CD4-positive, alpha-beta memory T cell (primary cell): ENCODE results near the gene CNNM1. TPM values are rescaled to one million over a fixed set of nuclear protein-coding genes. Genes with fewer than 3 reads are reported as not detected.

Experiments
- CTCF ChIA-PET: fragments of 350-600 bp; sonication (Branson Sonifier 250); formaldehyde crosslinking; loops from one replicate; lab custom pipeline; 2021; ENCODE audit warnings: inconsistent platforms; ENCODE audit not compliant: partially characterized antibody; lab: Charles Lee
- POLR2A ChIA-PET: fragments of 350-600 bp; sonication (Branson Sonifier 250); formaldehyde crosslinking; loops from one replicate; lab custom pipeline; 2021; ENCODE audit not compliant: partially characterized antibody; lab: Charles Lee
- DNase-seq, 5 donors: peaks; one replicate each; pipeline versions ENCODE4 v3.0.0 to v3.0.0-alpha.2; 2020 to 2022; ENCODE audit warnings: mixed read lengths in 1 of 5
- H3K27ac ChIP-seq: one replicate; pipeline ENCODE4 v1.7.0; 2013; ENCODE audit warnings: low read depth, low read length
- H3K27me3 ChIP-seq: 2 replicates; pipeline ENCODE4 v1.7.0; 2013; ENCODE audit warnings: mild to moderate bottlenecking, low read length, moderate library complexity; ENCODE audit not compliant: insufficient read depth
- H3K36me3 ChIP-seq: 2 replicates; pipeline ENCODE4 v1.7.0; 2013; ENCODE audit warnings: mild to moderate bottlenecking, low read length, moderate library complexity; ENCODE audit not compliant: insufficient read depth
- H3K4me1 ChIP-seq: 2 replicates; pipeline ENCODE4 v1.7.0; 2013; ENCODE audit warnings: mild to moderate bottlenecking, low read length, moderate library complexity; ENCODE audit not compliant: insufficient read depth
- H3K4me3 ChIP-seq, 2 donors: one replicate each; pipeline ENCODE4 v1.7.0; 2013; ENCODE audit warnings: low read length in 2 of 2, mild to moderate bottlenecking in 1 of 2
- H3K9me3 ChIP-seq, 2 donors: one replicate each; pipeline ENCODE4 v1.7.0; 2013; ENCODE audit warnings: low read length in 2 of 2, control low read depth in 1 of 2; ENCODE audit not compliant: control insufficient read depth in 1 of 2
- H3K27ac Mint-ChIP-seq, 7 donors: one replicate each; pipeline ENCODE4 v1.8.0; 2020 to 2021; ENCODE audit warnings: mixed read lengths in 7 of 7, mild to moderate bottlenecking in 6 of 7, inconsistent platforms in 3 of 7, moderate library complexity in 3 of 7
- H3K27me3 Mint-ChIP-seq, 2 donors: one replicate each; pipeline ENCODE4 v1.8.0; 2020 to 2021; ENCODE audit warnings: mixed read lengths in 2 of 2
- H3K36me3 Mint-ChIP-seq, 2 donors: one replicate each; pipeline ENCODE4 v1.8.0; 2020 to 2021; ENCODE audit warnings: mixed read lengths in 2 of 2, inconsistent platforms in 1 of 2, mild to moderate bottlenecking in 1 of 2
- H3K4me1 Mint-ChIP-seq, 4 donors: one replicate each; pipeline ENCODE4 v1.8.0; 2020 to 2021; ENCODE audit warnings: mixed read lengths in 4 of 4, mild to moderate bottlenecking in 1 of 4
- H3K4me3 Mint-ChIP-seq, 8 donors: one replicate each; pipeline ENCODE4 v1.8.0; 2020 to 2021; ENCODE audit warnings: mixed read lengths in 8 of 8, mild to moderate bottlenecking in 7 of 8, moderate library complexity in 6 of 8, inconsistent platforms in 3 of 8
- H3K9me3 Mint-ChIP-seq, 8 donors: one replicate each; pipeline ENCODE4 v1.8.0; 2020 to 2021; ENCODE audit warnings: mixed read lengths in 8 of 8, mild to moderate bottlenecking in 5 of 8, inconsistent platforms in 3 of 8, moderate library complexity in 1 of 8
- intact Hi-C: fragments of 100-400 bp; cut with micrococcal nuclease; formaldehyde crosslinking; loops from one replicate; pipeline ENCODE4 v1.15.1; 2023
- polyA plus RNA-seq, 2 donors: library from polyadenylated mRNA; unstranded; fragments of 300-500 nt; fragmentation: Illumina TruSeq; gene quantifications; one replicate each; pipeline ENCODE4 v1.2.3, GENCODE V29; 2021
- total RNA-seq, 2 experiments: library from RNA; stranded (reverse); gene quantifications; one replicate each; pipeline ENCODE4 v1.2.3, GENCODE V29; 2021

Gene CNNM1
- total and polyA plus RNA-seq, 4 experiments from 2014 or later, result 0.03 to 0.75 (median 0.47) TPM; not detected in 1

- H3K4me3 Mint-ChIP-seq, result no peak overlapping the region
- H3K27me3 Mint-ChIP-seq, result peaks cover 9 to 30% of the 10 kb centered on the region in 2 donors
- H3K36me3 Mint-ChIP-seq, result no peaks in the 10 kb centered on the region
- H3K27me3 ChIP-seq, result no peaks in the 10 kb centered on the region
- no peak overlapping the region for H3K4me3 ChIP-seq
- H3K27ac ChIP-seq, result no peak overlapping the region
- intact Hi-C loops, result no loop called here
- H3K9me3 Mint-ChIP-seq, result no peaks in the 10 kb centered on the region
- H3K4me1 ChIP-seq, result peaks cover 6% of the 10 kb centered on the region
- H3K9me3 ChIP-seq, result no peaks in the 10 kb centered on the region
- ChIA-PET POLR2A (no interaction called here), CTCF (no interaction called here)
- no peak overlapping the region for H3K27ac Mint-ChIP-seq
- no peaks in the 10 kb centered on the region for H3K36me3 ChIP-seq
- no peak for DNase-seq
- H3K4me1 Mint-ChIP-seq, result peaks cover 2 to 8% (median 5%) of the 10 kb centered on the region in 4 donors
These were observed 40.0 kb downstream of the CNNM1 start for GRCh38 chr10:99369126-99369525.

GRCh38 chr10:99369551-99369950 lies 40.4 kb downstream of the CNNM1 start:
- H3K36me3 ChIP-seq, result no peaks in the 10 kb centered on the region
- intact Hi-C loops, result no loop called here
- CTCF ChIA-PET, result no interaction called here
- Mint-ChIP-seq H3K27me3 (peaks cover 12 to 30% of the 10 kb centered on the region in 2 donors), H3K9me3 (no peaks in the 10 kb centered on the region), H3K4me3 (no peak overlapping the region), H3K4me1 (peaks cover 2 to 8% (median 5%) of the 10 kb centered on the region in 4 donors), H3K27ac (no peak overlapping the region), H3K36me3 (no peaks in the 10 kb centered on the region)
- POLR2A ChIA-PET, result no interaction called here
- peaks cover 6% of the 10 kb centered on the region for H3K4me1 ChIP-seq
- no peak overlapping the region for H3K27ac ChIP-seq
- DNase-seq, result no peak
- no peaks in the 10 kb centered on the region for H3K9me3 ChIP-seq
- H3K4me3 ChIP-seq, result no peak overlapping the region
- H3K27me3 ChIP-seq, result no peaks in the 10 kb centered on the region

- peaks cover 6% of the 10 kb centered on the region for H3K4me1 ChIP-seq
- H3K27me3 Mint-ChIP-seq, result peaks cover 12 to 34% of the 10 kb centered on the region in 2 donors
- no peaks in the 10 kb centered on the region for H3K27me3 ChIP-seq
- intact Hi-C loops, result loop anchor here (5.0 kb wide), 1 partner anchor 904 kb away; no protein-coding TSS in a partner anchor
- no peaks in the 10 kb centered on the region for H3K9me3 Mint-ChIP-seq
- H3K4me3 ChIP-seq, result no peak overlapping the region
- H3K9me3 ChIP-seq, result no peaks in the 10 kb centered on the region
- no peak overlapping the region for H3K4me3 Mint-ChIP-seq
- H3K27ac ChIP-seq, result no peak overlapping the region
- no peaks in the 10 kb centered on the region for H3K36me3 ChIP-seq
- peaks cover 2 to 8% (median 5%) of the 10 kb centered on the region in 4 donors for H3K4me1 Mint-ChIP-seq
- H3K27ac Mint-ChIP-seq, result no peak overlapping the region
- no peaks in the 10 kb centered on the region for H3K36me3 Mint-ChIP-seq
- no peak for DNase-seq
- ChIA-PET CTCF (no interaction called here), POLR2A (no interaction called here)
These were observed 41.8 kb downstream of the CNNM1 start for GRCh38 chr10:99370993-99371392.

GRCh38 chr10:99372546-99373271 lies 43.6 kb downstream of the CNNM1 start:
- ChIA-PET CTCF (no interaction called here), POLR2A (no interaction called here)
- H3K4me3 ChIP-seq, result no peak overlapping the region
- no peak overlapping the region for H3K27ac Mint-ChIP-seq
- no peak overlapping the region for H3K27ac ChIP-seq
- no peaks in the 10 kb centered on the region for H3K27me3 ChIP-seq
- H3K9me3 Mint-ChIP-seq, result no peaks in the 10 kb centered on the region
- H3K4me3 Mint-ChIP-seq, result peak overlapping the region in 1 of 8 donors; percentile 37
- H3K4me1 Mint-ChIP-seq, result peaks cover 2 to 8% (median 5%) of the 10 kb centered on the region in 4 donors
- no peaks in the 10 kb centered on the region for H3K9me3 ChIP-seq
- H3K4me1 ChIP-seq, result peaks cover 6% of the 10 kb centered on the region
- DNase-seq, result no peak
- no peaks in the 10 kb centered on the region for H3K36me3 ChIP-seq
- peaks cover 12 to 30% of the 10 kb centered on the region in 2 donors for H3K27me3 Mint-ChIP-seq
- intact Hi-C loops, result loop anchor here (5.0 kb wide), 1 partner anchor 905 kb away; no protein-coding TSS in a partner anchor
- no peaks in the 10 kb centered on the region for H3K36me3 Mint-ChIP-seq

GRCh38 chr10:99374526-99374925 lies 45.4 kb downstream of the CNNM1 start:
- no peak overlapping the region for H3K27ac Mint-ChIP-seq
- peaks cover 2 to 8% (median 5%) of the 10 kb centered on the region in 4 donors for H3K4me1 Mint-ChIP-seq
- Histone ChIP-seq H3K4me1 (peaks cover 6% of the 10 kb centered on the region), H3K27ac (no peak overlapping the region), H3K9me3 (no peaks in the 10 kb centered on the region), H3K36me3 (no peaks in the 10 kb centered on the region), H3K4me3 (no peak overlapping the region), H3K27me3 (no peaks in the 10 kb centered on the region)
- DNase-seq, result no peak
- ChIA-PET POLR2A (no interaction called here), CTCF (interaction anchor here (0.5 kb wide), 1 partner anchor 62 kb away, joined by 3 read pairs; no protein-coding TSS in a partner anchor)
- peaks cover 16 to 32% of the 10 kb centered on the region in 2 donors for H3K27me3 Mint-ChIP-seq
- no peaks in the 10 kb centered on the region for H3K36me3 Mint-ChIP-seq
- no peaks in the 10 kb centered on the region for H3K9me3 Mint-ChIP-seq
- intact Hi-C loops, result loop anchor here (5.0 kb wide), 1 partner anchor 907 kb away; no protein-coding TSS in a partner anchor
- no peak overlapping the region for H3K4me3 Mint-ChIP-seq

GRCh38 chr10:99374972-99375371 lies 45.8 kb downstream of the CNNM1 start:
- Mint-ChIP-seq H3K36me3 (no peaks in the 10 kb centered on the region), H3K27me3 (peaks cover 14 to 28% of the 10 kb centered on the region in 2 donors), H3K4me1 (peaks cover 2 to 8% (median 5%) of the 10 kb centered on the region in 4 donors), H3K4me3 (no peak overlapping the region), H3K9me3 (no peaks in the 10 kb centered on the region), H3K27ac (peak overlapping the region in 1 of 7 donors; percentile 2)
- no peak overlapping the region for H3K27ac ChIP-seq
- intact Hi-C loops, result loop anchor here (5.0 kb wide), 1 partner anchor 908 kb away; no protein-coding TSS in a partner anchor
- H3K9me3 ChIP-seq, result no peaks in the 10 kb centered on the region
- H3K4me3 ChIP-seq, result no peak overlapping the region
- ChIA-PET POLR2A (no interaction called here), CTCF (interaction anchor here (0.5 kb wide), 1 partner anchor 62 kb away, joined by 3 read pairs; no protein-coding TSS in a partner anchor)
- H3K27me3 ChIP-seq, result no peaks in the 10 kb centered on the region
- no peaks in the 10 kb centered on the region for H3K36me3 ChIP-seq
- no peak for DNase-seq
- peaks cover 6% of the 10 kb centered on the region for H3K4me1 ChIP-seq

- ChIA-PET POLR2A (no interaction called here), CTCF (no interaction called here)
- no peaks in the 10 kb centered on the region for H3K36me3 Mint-ChIP-seq
- Histone ChIP-seq H3K4me1 (peaks cover 6% of the 10 kb centered on the region), H3K36me3 (no peaks in the 10 kb centered on the region), H3K4me3 (no peak overlapping the region), H3K9me3 (no peaks in the 10 kb centered on the region), H3K27me3 (no peaks in the 10 kb centered on the region), H3K27ac (no peak overlapping the region)
- H3K27ac Mint-ChIP-seq, result peak overlapping the region in 1 of 7 donors; percentile 2
- peaks cover 16 to 27% of the 10 kb centered on the region in 2 donors for H3K27me3 Mint-ChIP-seq
- H3K9me3 Mint-ChIP-seq, result no peaks in the 10 kb centered on the region
- H3K4me1 Mint-ChIP-seq, result peaks cover 2 to 8% (median 5%) of the 10 kb centered on the region in 4 donors
- H3K4me3 Mint-ChIP-seq, result no peak overlapping the region
- intact Hi-C loops, result no loop called here
- DNase-seq, result no peak
These were observed 46.3 kb downstream of the CNNM1 start for GRCh38 chr10:99375426-99375825.
